ENCODE measurements around the gene PDE4D. TPM values are rescaled to one million over a fixed set of nuclear protein-coding genes. Genes with fewer than 3 reads are reported as not detected.

Gene PDE4D
- total and polyA plus RNA-seq, 2 donors (not counting 3 experiments of a cell fraction or from before 2014, with no cell fraction given): 34.5 to 51.2 TPM

- ChIA-PET CTCF (interaction anchor here (1.0 to 2.8 kb wide), 2 partner anchors 104 to 110 kb away, joined by 3 to 13 read pairs; no protein-coding TSS in a partner anchor), POLR2A (no interaction called here)
Measured at GRCh38 chr5:59001154-59001553, 892.4 kb downstream of the PDE4D start.

More at GRCh38 chr5:59001154-59001553, 892.4 kb downstream of the PDE4D start:
- TF ChIP-seq GATA2 (IDR thresholded peaks at IDR 0.05; ENCODE audit: insufficient read depth, insufficient read length, low read depth, low read length) (no peak), MYC (IDR thresholded peaks at IDR 0.05; ENCODE audit: low read depth, low read length) (no peak), POLR2A (IDR thresholded peaks at IDR 0.05; ENCODE audit: low read depth, low read length) (no peak), CTCF (IDR thresholded peaks at IDR 0.05; ENCODE audit: extremely low read depth in 1 of 2, insufficient read depth in 1 of 2, low read depth in 1 of 2, low read length in 2 of 2) (no peak), MAX (IDR thresholded peaks at IDR 0.05; ENCODE audit: insufficient read depth, insufficient read length) (no peak), FOS (IDR thresholded peaks at IDR 0.05; ENCODE audit: borderline replicate concordance, insufficient read depth, low read length) (no peak), EZH2 (IDR thresholded peaks at IDR 0.05; ENCODE audit: borderline replicate concordance, low read depth, low read length, severe bottlenecking) (no peak), POLR2AphosphoS5 (IDR thresholded peaks at IDR 0.05; ENCODE audit: insufficient read depth, low read depth, low read length) (no peak), JUN (IDR thresholded peaks at IDR 0.05; ENCODE audit: borderline replicate concordance, insufficient read depth, insufficient read length, low read depth) (no peak)
- no peaks in the 10 kb centered on the region for H3K79me2 ChIP-seq (ENCODE audit: control insufficient read depth, insufficient read depth, low read length)
- no peak overlapping the region for H3K27ac ChIP-seq (ENCODE audit: insufficient read depth, low read depth, low read length)
- no peaks in the 10 kb centered on the region for H3K9me3 ChIP-seq (replicated peaks; ENCODE audit: control insufficient read depth, insufficient read depth, low read length)
- BruUV-seq (replicated peaks): no TSS peak
- H3K9me1 ChIP-seq (replicated peaks; ENCODE audit: control insufficient read depth, extremely low read depth, insufficient read depth, low read length): no peaks in the 10 kb centered on the region
- intact Hi-C loops (cut with micrococcal nuclease) (no loop called here), dilution Hi-C loops (cut with MboI; ENCODE audit: extremely low pct_ligation_motif_present, low sequenced_read_pairs) (no loop called here)
- H3K4me3 ChIP-seq (replicated peaks in 1 of 3; ENCODE audit: insufficient read depth in 1 of 3, low read depth in 1 of 3, low read length in 3 of 3): no peak overlapping the region
- H3K36me3 ChIP-seq (ENCODE audit: control insufficient read depth in 2 of 2, extremely low read depth in 1 of 2, insufficient read depth in 2 of 2, low read length in 2 of 2): no peaks in the 10 kb centered on the region
- no peak for DNase-seq (ENCODE audit: low read depth, low spot score)
- H3K4me2 ChIP-seq (ENCODE audit: insufficient read depth, low read length): no peak overlapping the region
- no peak for FAIRE-seq
- H4K20me1 ChIP-seq (replicated peaks; ENCODE audit: control insufficient read depth, extremely low read depth, insufficient read depth, low read length): peaks cover 4% of the 10 kb centered on the region
- H3K27me3 ChIP-seq (ENCODE audit: control insufficient read depth in 2 of 2, insufficient read depth in 2 of 2, low read length in 2 of 2): peaks cover 0 to 1% of the 10 kb centered on the region in 2 experiments
- no peaks in the 10 kb centered on the region for H3K4me1 ChIP-seq (ENCODE audit: control insufficient read depth, extremely low read depth, insufficient read depth, low read length)
- no peak overlapping the region for H3K9ac ChIP-seq (replicated peaks; ENCODE audit: extremely low read depth, insufficient read depth, low read length)
- no peak overlapping the region for H2AFZ ChIP-seq (ENCODE audit: low read depth, low read length)

All from endothelial cell of umbilical vein (primary cell).